Erythroblast (primary cell): ENCODE measurements around the gene MAG.

ENCODE experiments used
- GATA1 ChIP-seq: IDR thresholded peaks from 2 replicates; pipeline ENCODE4 v1.6.1; 2011; ENCODE audit warnings: low read depth, mild to moderate bottlenecking, control low read depth, low read length, moderate library complexity
- POLR2A ChIP-seq: IDR thresholded peaks from 2 replicates; pipeline ENCODE4 v1.6.1; 2011; ENCODE audit warnings: mild to moderate bottlenecking, low read length

- TF ChIP-seq POLR2A (no peak), GATA1 (no peak)
These were observed 23.2 kb upstream of the MAG start, which contains the start of gene USF2 for GRCh38 chr19:35268536-35269437.
